Activated CD4-positive, alpha-beta T cell treated with anti-CD3 and anti-CD28 coated beads, Interleukin-2, amount 50 U/mL, for 1 hour (primary cell): Measurements from ENCODE around the gene PAPPA.

ENCODE experiments used
- DNase-seq: peaks from one replicate; pipeline ENCODE4 v3.0.0-alpha.2; 2020

Gene PAPPA

DNA sequence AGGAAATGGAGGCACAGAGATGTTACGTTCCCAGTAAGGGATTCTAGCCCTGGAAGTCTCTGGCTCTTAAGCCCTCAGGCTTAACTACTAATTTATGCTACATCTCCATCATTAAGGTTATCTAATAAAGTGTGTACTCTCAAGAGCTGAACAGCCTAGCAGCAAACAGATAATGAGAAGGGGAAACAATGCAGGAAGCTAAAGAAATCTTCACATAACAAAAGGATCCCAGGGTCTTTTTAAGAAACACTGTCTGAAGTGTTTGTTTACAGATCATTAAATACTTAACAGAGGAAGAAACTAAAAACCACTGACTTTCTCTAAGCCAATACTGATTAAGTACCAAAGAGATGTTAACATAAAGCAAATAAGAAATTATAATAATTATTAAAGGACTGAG lies 129.0 kb downstream of the PAPPA start:
- no peak for DNase-seq

- no peak for DNase-seq
These were observed 130.9 kb downstream of the PAPPA start for GRCh38 chr9:116284518-116284917.

- no peak for DNase-seq
These were observed 131.7 kb downstream of the PAPPA start for GRCh38 chr9:116285320-116285719.

- no peak for DNase-seq
These were observed 132.7 kb downstream of the PAPPA start for GRCh38 chr9:116286297-116286696.

- no peak for DNase-seq
These were observed 134.1 kb downstream of the PAPPA start for GRCh38 chr9:116287721-116288120.

DNA sequence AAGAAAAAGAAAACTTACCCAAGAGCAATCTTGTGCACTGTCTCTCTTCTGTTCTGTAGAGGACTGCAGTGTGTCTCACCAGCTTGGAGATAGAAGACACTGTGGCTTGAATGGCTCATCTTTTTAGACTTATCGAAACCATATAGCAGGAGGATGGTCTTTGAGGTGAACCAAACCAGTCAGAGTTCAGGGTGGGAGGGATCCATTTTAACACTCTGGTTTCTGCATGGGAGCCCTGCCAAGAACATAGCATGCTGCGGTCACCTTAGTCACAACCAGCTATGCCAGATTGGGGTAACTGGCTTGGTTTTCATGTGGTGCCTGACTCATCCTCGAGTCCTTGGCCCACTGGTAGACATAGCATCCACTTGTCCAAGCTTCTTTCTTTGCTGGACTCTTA lies 135.1 kb downstream of the PAPPA start:
- DNase-seq = no peak

- DNase-seq = no peak
These were observed 143.8 kb downstream of the PAPPA start for GRCh38 chr9:116297346-116297745.

DNA sequence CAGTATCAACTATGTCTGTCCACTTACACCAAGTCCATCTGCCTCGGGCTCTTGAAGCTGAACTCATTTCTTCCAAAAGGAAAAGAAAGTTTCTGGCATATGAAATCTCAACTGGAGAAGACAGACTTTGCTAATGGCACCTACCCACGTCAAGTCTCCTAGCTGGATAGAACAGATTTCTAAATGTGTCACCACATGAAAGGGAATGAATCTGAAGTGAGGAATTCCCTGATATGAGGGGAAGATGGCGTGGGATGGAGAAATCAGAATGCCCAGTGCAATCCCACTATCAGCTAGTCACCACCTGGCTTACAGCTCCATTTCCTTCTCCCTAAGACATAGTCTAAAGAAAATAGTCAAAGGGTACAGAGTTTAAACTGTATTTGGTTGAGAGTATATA lies 144.7 kb downstream of the PAPPA start:
- no peak for DNase-seq

DNA sequence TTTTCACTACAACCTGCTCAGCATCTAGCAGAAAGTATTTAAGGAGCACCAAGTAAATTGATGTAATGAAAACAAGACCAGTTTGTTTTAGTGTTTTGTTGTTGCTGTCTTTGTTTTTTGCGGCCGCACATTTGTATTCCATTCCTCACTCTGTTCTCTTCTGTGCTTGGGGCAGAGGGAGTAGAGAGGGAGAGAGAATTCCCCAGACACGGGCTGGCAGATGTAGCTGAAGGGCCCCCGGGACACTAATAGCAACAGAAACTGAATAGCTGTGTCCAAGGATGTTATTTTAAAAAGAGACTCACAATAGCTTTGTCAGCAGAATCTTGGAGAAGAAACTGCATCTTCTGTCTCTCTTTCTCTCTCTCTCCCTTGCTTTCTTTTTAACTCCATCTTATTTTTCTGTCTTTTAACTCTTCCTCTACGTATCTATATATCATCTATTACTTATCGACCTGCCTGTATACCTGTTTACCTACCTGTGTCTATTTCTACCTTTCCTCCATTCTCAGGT lies 145.3 kb downstream of the PAPPA start:
- DNase-seq = no peak

DNA sequence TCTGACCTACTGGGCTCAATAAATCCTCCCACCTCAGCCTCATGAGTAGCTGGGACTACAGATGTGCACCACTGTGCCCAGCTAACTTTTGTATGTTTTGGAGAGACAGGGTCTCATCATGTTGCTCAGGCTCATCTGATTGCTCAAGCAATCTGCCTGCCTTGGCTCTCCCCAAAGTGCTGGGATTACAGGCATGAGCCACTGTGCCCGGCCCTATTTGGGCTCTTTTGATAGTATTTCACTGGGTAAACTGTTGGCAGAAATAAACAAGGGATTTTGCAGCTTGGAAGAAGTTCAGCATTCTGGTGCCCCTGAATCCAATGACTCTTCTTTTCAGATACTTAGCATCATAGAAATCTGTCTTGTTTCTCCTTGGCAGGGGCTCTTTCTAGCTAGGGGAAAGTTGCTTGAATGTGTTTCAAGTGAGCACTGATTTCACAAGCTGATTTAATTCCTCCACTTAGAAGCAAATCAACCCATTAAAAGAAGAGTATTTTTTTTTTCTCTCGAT lies 146.8 kb downstream of the PAPPA start:
- no peak for DNase-seq

DNA sequence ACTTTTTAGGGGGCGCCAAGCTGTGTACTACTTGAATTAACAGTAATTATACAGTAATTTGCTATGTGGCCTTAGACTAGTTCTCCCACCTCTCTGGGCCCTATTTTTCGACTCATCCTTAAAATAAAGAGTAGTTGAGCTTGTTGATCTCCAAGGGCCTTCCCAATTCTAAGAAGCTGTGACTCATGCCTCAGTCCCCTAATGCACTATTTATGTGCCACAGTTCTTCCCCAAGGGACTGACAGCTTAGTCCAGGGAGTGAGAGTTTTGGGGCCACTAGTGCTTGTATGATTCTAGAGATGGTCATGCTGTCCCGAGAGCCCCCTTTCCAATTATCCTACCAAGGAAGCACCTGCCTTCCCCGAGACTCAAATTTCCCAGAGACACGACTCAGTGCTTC lies 149.7 kb downstream of the PAPPA start:
- DNase-seq = no peak

DNA sequence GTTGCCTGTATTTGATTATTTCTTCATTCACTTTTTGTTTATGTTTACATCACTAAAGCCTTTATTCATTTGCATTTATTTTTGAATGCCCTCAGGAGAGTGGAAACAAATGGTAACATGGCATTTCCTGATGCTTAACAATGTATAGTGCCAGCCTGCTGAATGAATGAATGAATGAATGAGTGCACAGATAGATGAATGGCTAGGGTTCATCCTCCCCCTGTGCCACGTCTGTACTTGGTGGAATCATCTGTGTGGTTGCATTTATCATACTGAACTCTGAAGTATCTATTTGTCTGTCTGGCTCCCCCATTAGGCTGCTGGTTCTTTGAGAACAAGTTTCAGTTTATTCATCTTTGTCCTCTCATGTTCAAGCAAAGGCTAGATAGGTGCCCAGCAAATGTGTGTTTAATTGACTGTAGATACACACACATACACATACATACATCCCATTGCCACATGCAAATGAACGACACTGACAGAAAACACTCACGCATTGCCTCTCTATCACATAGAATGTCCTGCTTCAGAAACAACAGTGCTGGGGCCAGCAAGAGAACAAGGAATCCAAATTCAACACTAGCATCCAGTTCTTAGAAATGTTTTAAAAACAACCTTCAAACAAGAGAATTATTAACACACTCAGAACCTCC lies 150.4 kb downstream of the PAPPA start:
- DNase-seq = no peak

GRCh38 chr9:116304761-116305160 lies 151.2 kb downstream of the PAPPA start:
- no peak for DNase-seq

DNA sequence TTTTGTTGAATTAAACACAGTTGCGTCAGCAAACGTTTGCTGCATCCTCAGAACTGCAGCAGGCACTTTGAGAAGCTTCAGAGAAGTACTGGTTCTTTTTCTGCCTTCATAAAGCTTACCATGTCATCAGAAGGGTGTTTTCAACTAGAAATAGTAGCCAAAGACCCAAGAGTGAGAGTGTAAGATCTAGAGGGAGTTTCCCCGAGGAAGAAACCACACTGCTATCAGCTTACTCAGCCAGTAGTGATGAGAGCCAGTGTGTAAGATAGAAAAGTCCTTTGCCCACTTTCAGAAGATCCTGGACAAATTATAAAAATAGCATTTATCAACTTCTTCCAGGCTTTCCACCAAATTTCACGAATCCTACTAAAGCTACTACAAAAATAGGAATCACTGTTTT lies 154.5 kb downstream of the PAPPA start:
- no peak for DNase-seq

GRCh38 chr9:116309900-116310611 lies 156.5 kb downstream of the PAPPA start:
- DNase-seq = no peak

DNA sequence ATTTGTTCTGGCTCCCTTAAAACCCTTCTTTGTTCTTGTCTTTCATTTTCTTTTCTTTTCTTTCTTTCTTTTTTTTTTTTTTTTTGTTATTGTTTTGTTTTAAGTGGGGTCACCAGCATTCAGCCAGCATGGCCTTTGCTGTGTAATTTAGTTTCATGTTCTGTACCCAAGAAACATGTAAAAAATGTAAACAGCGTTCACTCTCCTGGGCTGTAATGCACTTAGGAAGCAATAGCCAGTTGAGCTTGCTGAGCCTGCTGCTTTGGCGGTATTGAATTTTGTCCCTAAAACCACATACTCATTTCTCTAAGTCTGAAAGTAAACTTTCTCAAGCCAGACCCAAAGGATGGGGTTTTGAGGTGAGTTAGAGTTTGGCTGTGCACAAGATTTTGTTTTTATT lies 158.6 kb downstream of the PAPPA start:
- no peak for DNase-seq

DNA sequence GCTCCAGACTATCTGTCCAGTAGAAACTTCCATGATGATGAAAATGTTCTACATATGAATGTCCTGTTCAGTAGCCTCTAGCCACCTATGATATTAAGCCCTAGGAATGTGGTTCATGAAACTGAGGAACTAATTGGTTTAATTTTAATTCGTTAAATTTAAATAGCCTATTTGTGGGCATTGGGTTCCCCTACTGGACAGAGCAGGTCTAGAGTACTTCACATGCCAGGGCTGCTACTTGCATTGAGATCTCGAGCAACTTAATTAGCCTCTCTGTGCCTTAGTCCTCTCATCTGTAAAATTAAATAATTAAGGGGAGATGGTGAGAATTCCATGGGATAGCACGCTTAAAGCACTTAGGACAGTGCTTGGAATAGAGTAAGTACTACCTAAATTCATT lies 160.0 kb downstream of the PAPPA start:
- no peak for DNase-seq

GRCh38 chr9:116316246-116316645 lies 162.7 kb downstream of the PAPPA start:
- DNase-seq = no peak

GRCh38 chr9:116317503-116317902 lies 163.9 kb downstream of the PAPPA start:
- DNase-seq = no peak

DNA sequence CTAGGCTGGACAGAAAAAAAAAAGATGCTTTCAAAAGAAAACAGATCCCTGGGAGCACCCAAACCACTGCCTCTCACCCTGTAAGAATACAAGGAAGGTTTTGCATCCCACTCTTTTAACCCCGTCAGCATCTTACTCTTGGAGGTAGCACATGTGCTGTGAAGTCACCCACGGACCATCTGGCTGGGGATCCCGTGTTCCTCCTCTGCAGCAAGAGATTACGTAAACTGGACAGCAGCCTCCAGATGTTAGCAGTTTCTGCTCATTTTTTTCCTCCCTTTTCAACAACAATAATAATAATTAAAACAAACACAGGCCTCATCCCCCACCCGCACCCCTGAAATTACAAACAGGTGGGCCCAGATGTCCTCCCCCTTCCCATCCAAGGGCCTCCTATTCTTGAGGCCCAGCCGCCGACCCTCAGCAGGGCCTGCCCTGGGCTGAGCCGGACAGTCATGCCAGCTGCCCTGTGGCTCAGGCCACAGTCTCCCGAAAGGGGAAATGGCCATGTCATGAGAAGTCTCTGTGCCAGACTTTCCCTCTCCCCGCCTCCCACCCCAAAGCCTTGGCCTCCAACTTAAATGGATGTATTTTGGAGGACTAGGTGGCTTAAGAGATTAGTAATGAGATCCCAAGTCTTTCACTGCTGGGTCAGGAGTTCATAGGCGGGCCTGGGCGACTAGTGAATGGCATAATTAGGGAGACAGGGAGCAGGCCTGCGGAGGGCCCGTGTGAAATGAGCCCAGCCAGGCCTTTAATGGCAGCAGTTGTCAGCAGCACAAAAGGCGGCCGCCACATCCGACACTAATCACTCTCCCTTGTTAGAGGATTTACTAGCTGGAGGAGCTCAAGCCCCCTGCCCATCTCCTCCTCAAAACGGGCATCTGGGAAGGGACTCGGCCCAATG lies 165.1 kb downstream of the PAPPA start:
- DNase-seq = no peak

DNA sequence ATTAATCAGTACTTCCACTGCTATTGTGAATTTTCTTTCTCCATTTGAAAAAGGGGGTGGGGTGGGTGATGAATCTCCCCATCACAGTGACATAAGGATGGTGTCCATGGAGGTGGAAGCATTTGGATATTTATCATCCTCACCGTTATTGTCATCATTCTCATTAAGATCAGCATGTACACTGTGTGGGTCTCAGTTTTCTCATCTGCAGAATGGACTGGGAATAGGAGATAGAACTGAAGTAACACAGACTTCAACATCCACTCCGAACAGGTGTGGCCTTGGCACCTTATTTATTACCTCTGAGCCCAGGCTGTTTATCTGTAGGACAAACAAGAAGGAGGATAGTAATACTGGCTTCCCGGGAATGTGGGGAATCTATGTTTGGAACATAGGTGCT lies 165.9 kb downstream of the PAPPA start:
- no peak for DNase-seq

- DNase-seq = no peak
These were observed 166.7 kb downstream of the PAPPA start for GRCh38 chr9:116320290-116320689.

DNA sequence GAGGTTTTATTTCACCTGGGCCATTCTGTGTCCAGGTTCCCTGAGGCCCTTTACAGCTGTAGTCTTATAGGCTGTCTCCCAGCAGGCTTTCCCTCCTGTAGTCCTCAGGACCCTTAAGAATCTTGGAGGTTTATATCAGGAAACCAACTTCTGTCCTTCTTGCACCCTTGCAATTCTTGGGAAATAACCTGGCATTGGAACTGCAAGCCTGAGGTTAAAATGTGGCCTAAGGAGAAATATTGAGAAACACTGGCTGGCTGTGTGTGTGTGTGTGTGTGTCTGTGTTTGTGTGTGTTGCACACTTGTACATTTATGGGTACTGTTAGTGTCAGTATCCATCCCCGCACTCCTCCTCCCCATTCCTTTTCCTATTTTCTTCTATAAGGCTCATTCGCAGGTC lies 168.9 kb downstream of the PAPPA start:
- no peak for DNase-seq
